ENCODE measurements around the gene MAB21L3.

The MAB21L3 gene

GRCh38 chr1:116089870-116090269, 21.3 kb upstream of the MAB21L3 start:
- H3K9me3 ChIP-seq (ENCODE audit: control insufficient read depth in 1 of 2, low read length in 2 of 2): peaks cover 4 to 16% of the 10 kb centered on the region in 2 donors
- H3K4me1 ChIP-seq (ENCODE audit: control insufficient read depth in 1 of 2, insufficient read depth in 2 of 2, low read length in 2 of 2): no peaks in the 10 kb centered on the region
- H3K27me3 ChIP-seq (ENCODE audit: control insufficient read depth in 1 of 2, insufficient read depth in 2 of 2, low read length in 2 of 2): no peaks in the 10 kb centered on the region
- H3K9ac ChIP-seq (ENCODE audit: low read depth in 1 of 2, low read length in 2 of 2): no peak overlapping the region
- H3K27ac ChIP-seq (ENCODE audit: low read depth, low read length): no peak overlapping the region
- no peak overlapping the region for H3K4me3 ChIP-seq (ENCODE audit: low read depth in 1 of 2, low read length in 2 of 2)
- H3K36me3 ChIP-seq (ENCODE audit: control insufficient read depth in 1 of 2, insufficient read depth in 2 of 2, low read length in 2 of 2): no peaks in the 10 kb centered on the region

DNA sequence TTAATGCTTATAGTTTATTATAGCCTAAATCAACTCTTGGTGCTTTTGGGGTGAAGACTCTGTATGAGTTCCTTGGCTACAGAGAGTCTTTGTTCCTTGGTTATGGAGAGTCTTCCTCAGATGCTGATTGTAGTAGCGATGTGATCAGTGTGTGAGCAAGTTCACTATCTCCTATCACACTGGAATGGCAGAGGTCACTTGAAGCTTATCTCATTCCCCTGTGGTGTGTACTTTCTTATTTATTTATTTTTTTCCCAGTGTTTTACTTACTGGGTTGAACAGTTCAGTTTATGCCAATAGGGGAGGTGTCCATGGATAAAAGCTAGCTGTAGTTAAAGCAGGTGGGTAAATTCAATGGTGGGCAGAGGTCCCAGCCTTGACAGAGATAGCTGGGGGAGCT, 20.1 kb upstream of the MAB21L3 start:
- Histone ChIP-seq H3K36me3 (ENCODE audit: control insufficient read depth in 1 of 2, insufficient read depth in 2 of 2, low read length in 2 of 2) (no peaks in the 10 kb centered on the region), H3K9me3 (ENCODE audit: control insufficient read depth in 1 of 2, low read length in 2 of 2) (peaks cover 10 to 17% of the 10 kb centered on the region in 2 donors), H3K4me3 (ENCODE audit: low read depth in 1 of 2, low read length in 2 of 2) (no peak overlapping the region), H3K27ac (ENCODE audit: low read depth, low read length) (no peak overlapping the region), H3K27me3 (ENCODE audit: control insufficient read depth in 1 of 2, insufficient read depth in 2 of 2, low read length in 2 of 2) (no peaks in the 10 kb centered on the region), H3K9ac (ENCODE audit: low read depth in 1 of 2, low read length in 2 of 2) (no peak overlapping the region), H3K4me1 (ENCODE audit: control insufficient read depth in 1 of 2, insufficient read depth in 2 of 2, low read length in 2 of 2) (no peaks in the 10 kb centered on the region)

GRCh38 chr1:116092752-116093489, 18.3 kb upstream of the MAB21L3 start:
- Histone ChIP-seq H3K27ac (ENCODE audit: low read depth, low read length) (no peak overlapping the region), H3K27me3 (ENCODE audit: control insufficient read depth in 1 of 2, insufficient read depth in 2 of 2, low read length in 2 of 2) (no peaks in the 10 kb centered on the region), H3K36me3 (ENCODE audit: control insufficient read depth in 1 of 2, insufficient read depth in 2 of 2, low read length in 2 of 2) (no peaks in the 10 kb centered on the region), H3K9me3 (ENCODE audit: control insufficient read depth in 1 of 2, low read length in 2 of 2) (peaks cover 11 to 18% of the 10 kb centered on the region in 2 donors), H3K4me3 (ENCODE audit: low read depth in 1 of 2, low read length in 2 of 2) (no peak overlapping the region), H3K4me1 (ENCODE audit: control insufficient read depth in 1 of 2, insufficient read depth in 2 of 2, low read length in 2 of 2) (no peaks in the 10 kb centered on the region), H3K9ac (ENCODE audit: low read depth in 1 of 2, low read length in 2 of 2) (no peak overlapping the region)

DNA sequence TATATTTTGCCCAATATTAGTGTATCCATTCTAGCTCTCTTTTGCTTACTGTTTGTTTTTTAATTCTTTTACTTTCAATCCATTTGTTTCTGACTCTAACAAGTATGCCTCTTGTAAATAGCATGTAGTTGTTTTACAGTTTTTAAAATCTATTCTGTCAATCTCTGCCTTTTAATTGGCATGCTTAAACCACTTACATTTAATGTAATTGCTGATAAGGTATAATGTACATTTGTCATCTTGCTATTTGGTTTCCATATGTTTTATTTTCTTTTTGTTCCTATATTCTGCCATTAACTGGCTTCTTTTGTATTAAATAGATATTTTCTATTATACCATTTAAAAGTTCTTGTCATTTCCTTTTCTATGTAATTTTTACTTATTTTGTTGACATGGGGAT, 16.2 kb upstream of the MAB21L3 start:
- no peaks in the 10 kb centered on the region for H3K27me3 ChIP-seq (ENCODE audit: control insufficient read depth in 1 of 2, insufficient read depth in 2 of 2, low read length in 2 of 2)
- no peak overlapping the region for H3K9ac ChIP-seq (ENCODE audit: low read depth in 1 of 2, low read length in 2 of 2)
- H3K36me3 ChIP-seq (ENCODE audit: control insufficient read depth in 1 of 2, insufficient read depth in 2 of 2, low read length in 2 of 2): no peaks in the 10 kb centered on the region
- no peaks in the 10 kb centered on the region for H3K4me1 ChIP-seq (ENCODE audit: control insufficient read depth in 1 of 2, insufficient read depth in 2 of 2, low read length in 2 of 2)
- no peak overlapping the region for H3K4me3 ChIP-seq (ENCODE audit: low read depth in 1 of 2, low read length in 2 of 2)
- peaks cover 8 to 11% of the 10 kb centered on the region in 2 donors for H3K9me3 ChIP-seq (ENCODE audit: control insufficient read depth in 1 of 2, low read length in 2 of 2)
- no peak overlapping the region for H3K27ac ChIP-seq (ENCODE audit: low read depth, low read length)

DNA sequence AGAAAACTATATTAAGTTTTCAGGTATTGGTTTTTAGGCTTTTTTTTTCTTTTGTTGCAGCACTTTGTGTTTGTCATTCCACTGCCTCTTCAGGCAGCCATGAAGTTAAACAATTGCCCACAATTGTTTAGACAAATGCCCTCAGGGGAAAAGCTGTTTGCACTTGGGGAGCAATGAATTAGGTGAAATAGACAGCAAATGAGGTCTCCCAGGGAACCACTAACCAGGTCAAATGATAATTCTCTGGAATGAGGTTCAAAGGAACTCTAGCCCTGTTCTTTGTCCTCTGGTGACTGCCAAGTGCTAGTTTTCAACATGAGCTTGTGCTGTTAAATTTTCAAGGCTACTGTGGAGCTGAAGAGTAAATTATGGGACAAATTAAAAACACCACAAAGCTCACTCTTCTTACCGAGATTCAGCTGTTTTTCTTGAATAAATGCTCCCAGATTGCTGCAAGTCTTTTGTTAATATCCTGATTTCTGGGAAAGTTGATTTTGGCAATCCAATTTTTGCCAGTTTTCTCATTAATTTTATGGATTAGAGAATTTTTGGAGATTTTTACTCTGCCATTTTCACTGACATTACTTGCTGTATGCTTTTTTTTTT, 15.1 kb upstream of the MAB21L3 start:
- no peak overlapping the region for H3K4me3 ChIP-seq (ENCODE audit: low read depth in 1 of 2, low read length in 2 of 2)

GRCh38 chr1:116097626-116098025, 13.6 kb upstream of the MAB21L3 start:
- peaks cover 3 to 7% of the 10 kb centered on the region in 2 donors for H3K9me3 ChIP-seq (ENCODE audit: control insufficient read depth in 1 of 2, low read length in 2 of 2)
- no peaks in the 10 kb centered on the region for H3K36me3 ChIP-seq (ENCODE audit: control insufficient read depth in 1 of 2, insufficient read depth in 2 of 2, low read length in 2 of 2)
- no peaks in the 10 kb centered on the region for H3K27me3 ChIP-seq (ENCODE audit: control insufficient read depth in 1 of 2, insufficient read depth in 2 of 2, low read length in 2 of 2)
- H3K4me1 ChIP-seq (ENCODE audit: control insufficient read depth in 1 of 2, insufficient read depth in 2 of 2, low read length in 2 of 2): no peaks in the 10 kb centered on the region
- no peak overlapping the region for H3K4me3 ChIP-seq (ENCODE audit: low read depth in 1 of 2, low read length in 2 of 2)
- H3K9ac ChIP-seq (ENCODE audit: low read depth in 1 of 2, low read length in 2 of 2): no peak overlapping the region
- H3K27ac ChIP-seq (ENCODE audit: low read depth, low read length): no peak overlapping the region

More for the DNA sequence above, 15.1 kb upstream of the MAB21L3 start:
- H3K36me3 ChIP-seq (ENCODE audit: control insufficient read depth in 1 of 2, insufficient read depth in 2 of 2, low read length in 2 of 2): no peaks in the 10 kb centered on the region
- H3K9ac ChIP-seq (ENCODE audit: low read depth in 1 of 2, low read length in 2 of 2): no peak overlapping the region
- H3K27ac ChIP-seq (ENCODE audit: low read depth, low read length): no peak overlapping the region
- H3K27me3 ChIP-seq (ENCODE audit: control insufficient read depth in 1 of 2, insufficient read depth in 2 of 2, low read length in 2 of 2): no peaks in the 10 kb centered on the region
- peaks cover 3 to 7% of the 10 kb centered on the region in 2 donors for H3K9me3 ChIP-seq (ENCODE audit: control insufficient read depth in 1 of 2, low read length in 2 of 2)
- no peaks in the 10 kb centered on the region for H3K4me1 ChIP-seq (ENCODE audit: control insufficient read depth in 1 of 2, insufficient read depth in 2 of 2, low read length in 2 of 2)

GRCh38 chr1:116099379-116099778, 11.8 kb upstream of the MAB21L3 start:
- Histone ChIP-seq H3K9me3 (ENCODE audit: control insufficient read depth in 1 of 2, low read length in 2 of 2) (peaks cover 3 to 7% of the 10 kb centered on the region in 2 donors), H3K9ac (ENCODE audit: low read depth in 1 of 2, low read length in 2 of 2) (no peak overlapping the region), H3K36me3 (ENCODE audit: control insufficient read depth in 1 of 2, insufficient read depth in 2 of 2, low read length in 2 of 2) (no peaks in the 10 kb centered on the region), H3K27me3 (ENCODE audit: control insufficient read depth in 1 of 2, insufficient read depth in 2 of 2, low read length in 2 of 2) (no peaks in the 10 kb centered on the region), H3K4me1 (ENCODE audit: control insufficient read depth in 1 of 2, insufficient read depth in 2 of 2, low read length in 2 of 2) (peaks cover 0 to 2% of the 10 kb centered on the region in 2 donors), H3K27ac (ENCODE audit: low read depth, low read length) (no peak overlapping the region), H3K4me3 (ENCODE audit: low read depth in 1 of 2, low read length in 2 of 2) (no peak overlapping the region)

DNA sequence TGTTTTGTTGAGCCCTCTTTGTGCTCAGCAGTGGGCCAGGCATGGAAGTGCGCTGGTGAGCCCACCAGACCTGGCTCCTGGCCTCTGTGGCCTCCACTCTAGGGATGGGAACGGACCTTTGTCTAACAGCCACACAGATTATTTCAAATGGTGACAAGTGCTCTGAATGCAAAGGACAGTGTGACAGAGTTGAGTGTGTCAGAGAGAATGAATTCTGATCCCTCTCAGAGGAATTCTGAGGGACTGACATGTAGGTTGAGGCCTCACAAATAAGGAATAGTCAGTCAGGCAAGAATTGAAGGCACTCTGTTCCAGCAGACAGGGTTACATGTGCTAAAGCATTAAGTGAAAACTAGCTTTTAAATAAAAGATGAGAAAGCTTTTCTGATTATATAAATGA, 11.3 kb upstream of the MAB21L3 start:
- Histone ChIP-seq H3K9me3 (ENCODE audit: control insufficient read depth in 1 of 2, low read length in 2 of 2) (peaks cover 3 to 7% of the 10 kb centered on the region in 2 donors), H3K4me3 (ENCODE audit: low read depth in 1 of 2, low read length in 2 of 2) (no peak overlapping the region), H3K4me1 (ENCODE audit: control insufficient read depth in 1 of 2, insufficient read depth in 2 of 2, low read length in 2 of 2) (peaks cover 0 to 8% of the 10 kb centered on the region in 2 donors), H3K27ac (ENCODE audit: low read depth, low read length) (no peak overlapping the region), H3K36me3 (ENCODE audit: control insufficient read depth in 1 of 2, insufficient read depth in 2 of 2, low read length in 2 of 2) (no peaks in the 10 kb centered on the region), H3K27me3 (ENCODE audit: control insufficient read depth in 1 of 2, insufficient read depth in 2 of 2, low read length in 2 of 2) (no peaks in the 10 kb centered on the region), H3K9ac (ENCODE audit: low read depth in 1 of 2, low read length in 2 of 2) (no peak overlapping the region)

- H3K4me3 ChIP-seq (ENCODE audit: low read depth in 1 of 2, low read length in 2 of 2): no peak overlapping the region
- no peaks in the 10 kb centered on the region for H3K36me3 ChIP-seq (ENCODE audit: control insufficient read depth in 1 of 2, insufficient read depth in 2 of 2, low read length in 2 of 2)
- H3K9ac ChIP-seq (ENCODE audit: low read depth in 1 of 2, low read length in 2 of 2): no peak overlapping the region
- H3K4me1 ChIP-seq (ENCODE audit: control insufficient read depth in 1 of 2, insufficient read depth in 2 of 2, low read length in 2 of 2): peaks cover 0 to 11% of the 10 kb centered on the region in 2 donors
- no peak overlapping the region for H3K27ac ChIP-seq (ENCODE audit: low read depth, low read length)
- no peaks in the 10 kb centered on the region for H3K27me3 ChIP-seq (ENCODE audit: control insufficient read depth in 1 of 2, insufficient read depth in 2 of 2, low read length in 2 of 2)
- no peaks in the 10 kb centered on the region for H3K9me3 ChIP-seq (ENCODE audit: control insufficient read depth in 1 of 2, low read length in 2 of 2)
These were observed 6.5 kb upstream of the MAB21L3 start for GRCh38 chr1:116104667-116105066.

DNA sequence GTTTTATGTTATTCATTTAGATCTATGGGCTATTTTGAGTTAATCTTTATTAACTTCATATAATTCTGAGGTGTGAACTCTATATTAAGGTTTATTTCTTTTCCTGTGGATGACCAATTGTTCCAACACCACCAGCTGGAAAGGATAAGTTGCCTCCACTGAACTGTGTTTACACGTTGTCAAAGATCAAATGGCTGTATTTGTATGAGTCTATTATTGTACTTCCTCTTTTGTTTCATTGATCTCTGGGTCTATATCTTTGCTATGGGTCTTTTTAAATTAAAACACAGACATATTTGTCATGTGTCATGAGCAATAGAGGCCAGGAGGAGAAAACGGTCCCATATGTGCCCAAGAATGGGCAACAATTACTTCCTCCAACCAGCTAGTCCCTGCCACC, 5.2 kb upstream of the MAB21L3 start:
- H3K9ac ChIP-seq (ENCODE audit: low read depth in 1 of 2, low read length in 2 of 2): no peak overlapping the region
- H3K9me3 ChIP-seq (ENCODE audit: control insufficient read depth in 1 of 2, low read length in 2 of 2): no peaks in the 10 kb centered on the region
- no peaks in the 10 kb centered on the region for H3K36me3 ChIP-seq (ENCODE audit: control insufficient read depth in 1 of 2, insufficient read depth in 2 of 2, low read length in 2 of 2)
- H3K4me1 ChIP-seq (ENCODE audit: control insufficient read depth in 1 of 2, insufficient read depth in 2 of 2, low read length in 2 of 2): peaks cover 10 to 22% of the 10 kb centered on the region in 2 donors
- H3K4me3 ChIP-seq (ENCODE audit: low read depth in 1 of 2, low read length in 2 of 2): no peak overlapping the region
- no peak overlapping the region for H3K27ac ChIP-seq (ENCODE audit: low read depth, low read length)
- H3K27me3 ChIP-seq (ENCODE audit: control insufficient read depth in 1 of 2, insufficient read depth in 2 of 2, low read length in 2 of 2): no peaks in the 10 kb centered on the region
